ENCODE measurements around the gene RPS6KA6.
"Not testable (repeated sequence)": the region's sequence is repeated elsewhere in the genome, so short reads cannot be mapped to it uniquely, and the experiment has no call there.

RPS6KA6 gene

GRCh38 chrX:84161641-84162040, 26.4 kb downstream of the RPS6KA6 start:
- peak; percentile 24 for FAIRE-seq

DNA sequence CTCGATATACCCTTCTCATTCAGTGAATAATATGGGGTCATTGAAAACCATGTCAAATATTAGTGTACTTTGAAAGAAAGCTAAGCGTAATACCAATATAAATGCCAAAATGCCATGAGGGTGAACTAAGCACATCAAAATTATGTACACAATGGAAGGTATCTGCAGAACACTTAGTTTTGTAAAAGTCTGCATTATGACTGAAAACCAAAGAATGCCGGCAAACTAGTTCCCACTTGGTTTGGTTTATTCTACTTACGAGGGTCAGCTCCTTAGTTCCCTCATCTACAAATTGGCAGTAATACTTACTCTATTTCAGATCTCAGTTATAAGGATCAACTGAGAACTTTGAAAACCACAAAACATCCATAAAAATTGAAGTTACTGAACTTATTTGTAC, 27.3 kb downstream of the RPS6KA6 start:
- FAIRE-seq, result no peak

- no peak for FAIRE-seq
Observed at GRCh38 chrX:84156821-84157220, 31.2 kb downstream of the RPS6KA6 start.

DNA sequence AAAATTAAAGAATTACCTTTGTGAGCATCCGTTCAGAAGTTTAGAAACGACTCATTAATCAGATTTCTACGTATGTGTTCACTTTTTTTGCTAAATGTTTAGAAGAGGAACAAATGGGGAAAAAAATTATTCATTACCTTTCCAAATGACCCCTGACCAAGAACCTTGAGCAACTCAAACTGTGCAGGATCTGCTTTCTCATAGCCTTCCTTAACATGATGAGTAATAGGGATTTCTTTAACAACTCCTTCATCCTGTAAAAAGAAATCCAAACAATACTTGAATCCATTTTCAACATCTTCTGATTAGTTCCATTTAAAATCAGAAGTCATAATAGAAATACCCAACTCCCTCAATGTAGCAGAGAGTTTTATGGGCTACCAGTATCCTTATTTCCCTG, 32.1 kb downstream of the RPS6KA6 start:
- FAIRE-seq, result no peak

DNA sequence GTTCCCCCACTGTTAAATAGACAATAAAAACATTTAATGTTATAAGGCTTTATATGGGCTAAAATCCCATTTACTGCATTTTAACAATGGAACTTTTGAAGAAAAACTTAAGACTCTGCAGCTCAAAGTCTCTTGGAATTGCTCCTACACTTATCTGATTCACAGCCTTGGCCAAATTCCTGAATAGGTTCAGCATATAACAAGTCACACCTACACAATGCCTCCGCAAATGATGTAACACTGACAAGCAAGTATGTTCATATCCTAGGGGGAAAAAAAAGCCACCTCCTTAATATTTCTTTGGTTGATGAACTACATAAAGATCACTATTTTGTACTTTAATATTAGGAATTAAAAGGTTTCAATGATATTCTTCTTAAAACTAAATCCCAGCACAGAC, 34.5 kb downstream of the RPS6KA6 start:
- peak; percentile 58 for FAIRE-seq

GRCh38 chrX:84144991-84145390, 43.0 kb downstream of the RPS6KA6 start:
- FAIRE-seq, result no peak

GRCh38 chrX:84144281-84144680, 43.7 kb downstream of the RPS6KA6 start:
- no peak for FAIRE-seq

GRCh38 chrX:84133023-84133422, 55.0 kb downstream of the RPS6KA6 start:
- peak; percentile 10 for FAIRE-seq

- no peak for FAIRE-seq
Observed at GRCh38 chrX:84123585-84123984, 64.4 kb downstream of the RPS6KA6 start.

DNA sequence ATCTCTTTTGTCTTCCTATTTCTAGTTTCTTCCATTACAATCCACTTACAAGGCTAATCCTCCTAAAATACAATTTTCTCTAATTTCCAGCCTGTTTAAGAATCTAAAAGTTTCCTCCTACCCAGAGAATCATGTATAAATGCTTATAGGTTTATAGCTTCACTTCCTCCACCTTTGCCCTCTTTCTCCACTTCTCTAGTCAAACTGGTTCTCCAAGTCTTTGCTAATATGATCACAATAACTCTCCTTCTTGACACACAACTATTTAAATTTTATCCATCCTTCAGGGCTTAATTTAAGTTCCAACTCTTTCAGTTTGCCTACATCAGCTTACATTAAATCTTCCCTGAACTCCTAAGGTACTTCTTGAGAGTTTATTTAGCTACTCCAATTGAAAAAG, 69.2 kb downstream of the RPS6KA6 start:
- FAIRE-seq, result peak; percentile 72

DNA sequence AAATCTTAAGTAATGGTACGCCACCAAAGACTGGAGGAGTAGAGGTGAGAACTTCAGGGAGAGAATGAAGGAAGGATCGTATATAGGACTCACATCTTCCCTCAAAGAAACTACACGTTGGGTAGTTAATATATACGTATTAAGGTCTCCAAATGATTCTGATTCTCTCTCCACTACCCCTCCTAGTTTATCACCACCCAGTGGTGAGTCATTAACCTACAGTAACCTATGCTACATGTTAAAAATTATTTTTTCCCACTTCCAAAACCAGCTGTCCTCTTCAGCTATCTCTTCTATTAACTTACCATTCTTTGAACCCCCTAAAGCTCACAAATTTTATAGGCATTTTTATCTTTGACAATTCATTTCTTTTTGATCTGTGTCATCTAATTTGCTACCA, 69.7 kb downstream of the RPS6KA6 start:
- no peak for FAIRE-seq

DNA sequence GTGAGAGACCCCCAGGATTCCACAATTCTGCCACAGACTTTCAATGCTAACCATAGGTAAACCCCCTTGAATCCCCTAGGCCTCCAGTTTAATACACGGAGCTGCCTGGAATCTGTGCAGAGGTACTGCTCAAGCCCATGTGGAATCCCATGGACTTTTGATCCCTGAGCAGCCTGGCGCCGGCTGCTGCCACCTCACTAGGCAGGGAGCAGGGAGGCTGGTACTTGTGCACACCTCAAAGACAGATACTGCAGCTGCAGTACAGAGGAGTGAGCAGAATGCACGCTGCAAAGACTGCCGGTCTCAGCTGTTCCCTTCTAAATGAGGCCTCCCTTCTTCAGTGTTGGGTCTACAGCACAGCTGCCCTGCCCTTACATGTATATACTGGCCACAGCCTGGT, 79.4 kb downstream of the RPS6KA6 start:
- FAIRE-seq, result no peak

- FAIRE-seq, result no peak
Observed at GRCh38 chrX:84099120-84099519, 88.9 kb downstream of the RPS6KA6 start.

DNA sequence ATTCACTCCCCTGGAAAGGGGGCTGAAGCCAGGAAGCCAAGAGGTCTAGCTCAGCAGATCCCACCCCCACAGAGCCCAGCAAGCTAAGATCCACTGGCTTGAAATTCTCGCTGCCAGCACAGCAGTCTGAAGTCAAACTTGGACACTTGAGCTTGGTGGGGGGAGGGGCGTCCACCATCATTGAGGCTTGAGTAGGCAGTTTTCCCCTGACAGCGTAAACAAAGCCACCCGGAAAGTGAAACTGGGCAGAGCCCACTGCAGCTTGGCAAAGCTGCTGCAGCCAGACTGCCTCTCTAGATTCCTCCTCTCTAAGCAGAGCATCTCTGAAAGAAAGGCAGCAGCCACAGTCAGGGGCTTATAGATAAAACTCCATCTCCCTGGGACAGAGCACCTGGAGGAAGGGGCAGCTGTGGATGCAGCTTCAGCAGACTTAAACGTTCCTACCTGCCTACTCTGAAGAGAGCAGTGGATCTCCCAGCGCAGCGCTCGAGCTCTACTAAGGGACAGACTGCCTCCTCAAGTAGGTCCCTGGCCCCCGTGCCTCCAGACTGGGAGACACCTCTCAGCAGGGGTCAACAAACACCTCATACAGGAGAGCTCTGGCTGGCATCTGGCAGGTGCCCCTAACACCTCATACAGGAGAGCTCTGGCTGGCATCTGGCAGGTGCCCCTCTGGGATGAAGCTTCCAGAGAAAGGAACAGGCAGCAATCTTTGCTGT, 108.4 kb downstream of the RPS6KA6 start:
- not testable (repeated sequence) for FAIRE-seq

DNA sequence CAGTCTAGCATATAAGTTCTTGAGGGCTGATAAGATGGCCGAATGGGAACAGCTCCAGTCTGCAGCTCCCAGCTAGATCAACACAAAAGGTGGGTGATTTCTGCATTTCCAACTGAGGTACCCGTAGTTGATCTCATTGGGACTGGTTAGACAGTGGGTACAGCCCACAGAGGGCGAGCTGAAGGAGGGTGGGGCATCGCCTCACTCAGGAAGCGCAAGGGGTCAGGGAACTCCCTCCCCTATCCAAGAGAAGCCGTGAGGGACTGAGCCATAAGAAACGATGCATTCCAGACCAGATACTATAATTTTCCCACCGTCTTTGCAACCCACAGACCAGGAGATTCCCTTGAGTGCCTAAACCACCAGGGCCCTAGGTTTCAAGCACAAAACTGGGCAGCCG, 109.0 kb downstream of the RPS6KA6 start:
- no peak for FAIRE-seq

GRCh38 chrX:84064814-84065213, 123.2 kb downstream of the RPS6KA6 start:
- FAIRE-seq, result peak; percentile 10

DNA sequence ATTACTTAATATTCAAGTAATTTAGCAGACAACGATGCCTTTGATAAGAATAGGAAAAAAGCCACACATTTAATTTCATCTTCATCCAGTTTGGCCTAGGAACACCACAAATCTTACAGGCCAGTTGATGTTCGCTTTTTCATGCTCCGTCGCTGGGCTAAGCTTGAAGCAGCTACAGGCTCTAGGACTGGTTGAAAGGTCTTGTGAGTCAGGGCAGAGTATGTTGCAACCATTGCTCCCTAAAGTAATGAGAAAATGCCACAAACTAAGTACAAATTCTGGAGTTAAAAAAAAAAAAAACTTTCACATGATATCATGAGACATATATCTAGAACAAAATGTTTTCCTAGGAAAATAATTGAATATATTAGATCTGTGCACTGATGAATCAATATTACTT, 123.8 kb downstream of the RPS6KA6 start:
- no peak for FAIRE-seq

- no peak for FAIRE-seq
Observed at GRCh38 chrX:84047339-84047738, 140.7 kb downstream of the RPS6KA6 start.

DNA sequence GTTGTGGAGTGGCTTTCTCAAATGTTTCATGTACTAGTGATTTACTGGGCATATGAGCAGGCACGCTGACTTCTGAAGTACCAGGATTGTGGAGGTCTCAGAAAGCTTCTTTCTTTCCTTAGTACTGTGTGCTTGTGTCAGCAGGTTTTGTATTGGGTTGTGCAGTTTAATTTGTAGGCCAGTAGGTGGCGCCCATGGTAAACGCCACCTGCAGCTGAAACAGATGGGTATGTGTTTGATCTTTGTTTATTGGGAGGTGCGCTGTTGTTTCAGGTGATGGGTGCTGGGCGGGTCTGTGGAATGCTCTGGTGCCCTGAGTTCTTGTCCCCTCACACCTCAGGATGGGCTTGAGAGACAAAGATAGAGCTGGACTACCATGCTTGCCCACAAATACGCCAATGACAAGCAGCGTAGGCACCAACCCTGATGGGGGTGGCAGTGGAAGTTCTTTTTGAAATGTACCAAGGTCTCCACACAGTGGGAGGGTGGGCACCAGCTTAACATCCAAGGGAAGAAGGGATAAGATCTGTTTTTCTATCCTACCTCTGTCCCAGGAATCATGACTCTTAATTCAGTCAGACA, 141.5 kb downstream of the RPS6KA6 start:
- no peak for FAIRE-seq

DNA sequence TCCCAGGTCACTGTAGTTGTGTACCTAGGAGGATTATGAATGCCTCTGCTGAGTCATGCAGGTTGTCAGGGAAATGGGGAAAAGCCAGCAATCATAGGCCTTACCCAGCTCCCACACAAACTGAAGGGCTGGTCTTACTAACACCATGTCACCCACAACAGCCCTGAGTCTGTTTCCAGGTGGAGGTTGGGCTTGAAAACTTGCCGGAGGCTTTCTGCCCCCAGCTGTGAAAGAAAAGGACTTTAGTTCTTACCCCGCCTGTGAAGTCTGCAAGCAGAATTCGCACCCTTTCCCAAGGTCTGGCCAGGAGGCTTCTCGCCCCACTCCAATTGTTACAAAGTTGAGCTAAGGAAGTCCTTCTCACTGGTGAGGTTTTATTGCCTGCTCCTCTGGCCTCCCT, 143.9 kb downstream of the RPS6KA6 start:
- no peak for FAIRE-seq
